Measurements from ENCODE around the gene PPP2R2C. TPM values are rescaled to one million over a fixed set of nuclear protein-coding genes. Genes with fewer than 3 reads are reported as not detected.

The PPP2R2C gene
- total RNA-seq, 2 donors from 2014 or later, result 0.66 to 0.78 TPM

DNA sequence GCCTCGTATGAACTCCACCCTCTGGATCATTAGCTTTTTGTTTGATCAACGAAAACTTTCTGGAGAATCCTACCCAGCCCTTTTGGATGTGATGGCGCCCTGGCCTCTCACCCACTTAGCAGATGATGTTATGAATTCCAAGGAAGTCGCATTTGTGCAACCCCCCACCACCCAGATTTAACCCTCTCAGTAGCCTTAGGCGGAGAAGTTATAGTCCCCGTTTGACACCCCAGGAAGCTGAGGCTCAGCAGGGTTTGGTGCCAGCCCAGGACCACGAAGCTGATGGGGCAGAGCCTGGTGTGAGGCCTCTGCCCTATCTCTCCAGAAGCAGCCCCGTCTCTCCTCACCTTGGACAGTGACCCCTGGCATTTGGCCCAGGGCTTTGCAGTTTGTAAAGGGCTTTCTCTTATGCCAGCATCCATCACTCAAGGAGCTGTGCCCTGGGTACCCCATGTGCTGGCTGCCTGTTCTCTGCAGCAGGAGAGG lies 201.7 kb downstream of the PPP2R2C start:
- Histone ChIP-seq H3K27ac (peak overlapping the region in 3 of 4 donors; percentile 27 to 78 (median 30)), H3K9me3 (no peaks in the 10 kb centered on the region), H3K27me3 (no peaks in the 10 kb centered on the region), H3K36me3 (replicated peaks in 1 of 2; ENCODE audit: insufficient read depth in 1 of 2, low read depth in 2 of 2) (no peaks in the 10 kb centered on the region), H3K4me1 (peaks cover 43% of the 10 kb centered on the region), H3K4me3 (peak overlapping the region; percentile 41 to 83)
- DNase-seq (peak in 3 of 4 donors; percentile 26 to 51 (median 43)), ATAC-seq (no peak)
- intact Hi-C loops (cut with DNase I), result no loop called here
- WGBS, 2 donors, result 17 to 27% methylated on average over 8 of the region's 8 CpGs
- TF ChIP-seq POLR2A (IDR thresholded peaks at IDR 0.05), result no peak
- TF ChIP-seq, protein P1, sequence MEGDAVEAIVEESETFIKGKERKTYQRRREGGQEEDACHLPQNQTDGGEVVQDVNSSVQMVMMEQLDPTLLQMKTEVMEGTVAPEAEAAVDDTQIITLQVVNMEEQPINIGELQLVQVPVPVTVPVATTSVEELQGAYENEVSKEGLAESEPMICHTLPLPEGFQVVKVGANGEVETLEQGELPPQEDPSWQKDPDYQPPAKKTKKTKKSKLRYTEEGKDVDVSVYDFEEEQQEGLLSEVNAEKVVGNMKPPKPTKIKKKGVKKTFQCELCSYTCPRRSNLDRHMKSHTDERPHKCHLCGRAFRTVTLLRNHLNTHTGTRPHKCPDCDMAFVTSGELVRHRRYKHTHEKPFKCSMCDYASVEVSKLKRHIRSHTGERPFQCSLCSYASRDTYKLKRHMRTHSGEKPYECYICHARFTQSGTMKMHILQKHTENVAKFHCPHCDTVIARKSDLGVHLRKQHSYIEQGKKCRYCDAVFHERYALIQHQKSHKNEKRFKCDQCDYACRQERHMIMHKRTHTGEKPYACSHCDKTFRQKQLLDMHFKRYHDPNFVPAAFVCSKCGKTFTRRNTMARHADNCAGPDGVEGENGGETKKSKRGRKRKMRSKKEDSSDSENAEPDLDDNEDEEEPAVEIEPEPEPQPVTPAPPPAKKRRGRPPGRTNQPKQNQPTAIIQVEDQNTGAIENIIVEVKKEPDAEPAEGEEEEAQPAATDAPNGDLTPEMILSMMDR (IDR thresholded peaks at IDR 0.05), result no peak

Other genes starting within 250 kb of the PPP2R2C start
- 10 to 100 TPM; 18.4 to 31.6 TPM for gene WFS1, start 202.8 kb downstream of the PPP2R2C start, total RNA-seq
- gene MAN2B2, start 102.6 kb upstream of the PPP2R2C start, total RNA-seq, result 10 to 100 TPM; 22.4 to 28.3 TPM
- 100 to 1,000 TPM in 1 of 2 donors, 10 to 100 TPM in 1; 97.9 to 115 TPM for gene MRFAP1, start 168.1 kb upstream of the PPP2R2C start, total RNA-seq
- 1 to 10 TPM in 1 of 2 donors, not detected in 1; 1.0 TPM for gene S100P, start 221.3 kb upstream of the PPP2R2C start, total RNA-seq
- gene MRFAP1L1, start 237.3 kb upstream of the PPP2R2C start, total RNA-seq, result 10 to 100 TPM; 34.3 to 44.1 TPM
- 10 to 100 TPM; 16.5 to 17.1 TPM for gene BLOC1S4, start 243.6 kb upstream of the PPP2R2C start, total RNA-seq

Measured in body of pancreas (tissue), 4 donors.